Left hindlimb (tissue), 1 donor: ENCODE measurements around the gene BEST3.
"Not testable (repeated sequence)": the region's sequence is repeated elsewhere in the genome, so short reads cannot be mapped to it uniquely, and the experiment has no call there.

Experiments used
- DNase-seq: peaks from one replicate; pipeline ENCODE4 v3.0.0-alpha.2; 2018

BEST3 gene

DNA sequence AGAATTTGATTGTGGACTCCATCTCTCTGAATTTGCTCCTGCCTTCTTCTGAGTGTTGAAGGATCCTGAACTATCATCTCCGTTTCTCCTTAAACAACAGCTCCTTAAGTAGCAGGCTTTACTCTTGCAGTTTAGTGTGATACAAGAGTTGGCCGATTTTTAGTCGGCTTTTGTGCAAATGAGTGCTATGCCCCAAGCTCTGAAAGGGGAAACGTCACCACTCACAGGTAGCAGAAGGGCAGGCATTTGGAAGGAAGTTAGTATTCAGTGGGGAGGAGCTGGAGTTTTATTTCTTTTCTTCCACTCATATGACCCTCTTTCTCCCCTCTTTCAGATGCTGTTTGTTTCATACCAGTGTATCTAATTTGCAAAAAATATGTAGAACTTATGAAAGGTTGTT is 51.9 kb downstream of the BEST3 start:
- no peak for DNase-seq

DNA sequence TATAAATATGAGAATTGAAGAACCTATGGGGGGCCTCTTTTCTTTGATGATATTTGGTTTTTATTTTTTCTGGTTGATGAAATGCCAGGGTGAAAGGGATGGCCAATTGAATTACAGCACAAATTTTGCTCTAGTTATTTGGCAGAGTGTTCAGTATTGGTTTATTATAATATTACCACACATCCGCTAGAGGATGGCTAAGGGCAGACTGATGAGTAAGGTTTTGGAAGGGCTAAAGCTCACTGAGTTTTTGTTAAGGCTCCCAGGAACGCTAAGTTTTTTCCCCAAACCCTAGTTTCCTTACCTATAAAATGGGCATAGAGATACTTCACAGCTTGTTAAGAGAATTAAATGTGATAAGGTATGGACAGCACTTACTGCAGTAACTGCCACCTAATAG is 54.1 kb downstream of the BEST3 start:
- DNase-seq, result no peak

DNA sequence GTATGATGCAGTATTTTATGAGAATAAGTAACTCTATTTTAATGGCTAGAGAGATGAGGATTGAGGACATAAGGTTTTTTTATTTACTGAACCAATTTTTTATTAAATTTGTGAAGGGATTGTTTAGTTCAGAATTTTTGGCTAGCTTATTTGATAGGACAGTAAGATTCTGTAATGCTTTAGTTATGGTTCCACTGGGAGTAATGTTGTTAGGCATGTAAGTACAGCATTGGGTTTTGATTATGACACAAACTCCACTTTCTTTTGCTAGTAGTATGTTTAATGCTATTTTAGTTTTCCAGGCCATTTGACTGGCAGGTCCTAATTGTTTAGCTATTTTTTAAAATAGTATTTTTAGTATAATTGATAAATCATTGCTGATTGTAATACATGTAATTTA is 54.6 kb downstream of the BEST3 start:
- DNase-seq, result no peak

DNA sequence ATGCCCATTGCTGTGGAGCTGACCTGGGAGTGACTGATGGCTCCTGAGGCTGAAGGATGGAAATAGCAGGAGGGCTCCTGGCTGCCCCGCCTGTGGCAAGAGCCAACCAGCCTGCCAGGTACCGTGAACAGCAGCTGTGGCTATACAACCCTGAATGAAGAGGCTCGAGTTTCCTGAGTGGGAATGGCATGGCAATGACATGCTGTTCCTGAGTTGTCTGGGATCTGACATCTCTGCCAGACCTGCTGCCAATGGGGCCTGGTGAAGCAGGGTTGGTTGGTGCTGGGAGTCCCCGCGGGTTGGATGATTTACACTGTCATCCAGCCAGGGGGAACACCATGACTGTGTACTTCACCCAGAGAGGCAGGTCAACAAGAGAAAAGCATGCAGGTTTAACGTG is 56.6 kb downstream of the BEST3 start:
- no peak for DNase-seq

DNA sequence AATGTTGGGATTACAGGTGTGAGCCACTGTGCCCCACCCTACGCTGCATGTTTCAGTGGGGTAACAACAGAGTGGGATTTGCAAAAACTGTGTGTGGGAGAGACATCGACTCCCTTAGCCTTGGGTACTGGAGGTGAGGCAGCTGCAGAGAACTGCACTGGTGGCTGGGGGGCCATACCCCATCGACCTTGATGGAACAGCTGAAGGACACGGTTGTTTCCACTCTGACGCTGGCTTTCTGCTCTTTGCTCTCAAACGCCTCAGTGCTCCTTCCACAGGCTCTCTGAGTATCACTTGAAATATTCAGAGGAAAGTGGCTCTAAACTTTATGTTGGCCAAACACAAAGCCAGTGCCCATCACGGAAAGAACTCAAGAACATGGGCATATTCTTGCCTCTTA is 57.6 kb downstream of the BEST3 start:
- no peak for DNase-seq

DNA sequence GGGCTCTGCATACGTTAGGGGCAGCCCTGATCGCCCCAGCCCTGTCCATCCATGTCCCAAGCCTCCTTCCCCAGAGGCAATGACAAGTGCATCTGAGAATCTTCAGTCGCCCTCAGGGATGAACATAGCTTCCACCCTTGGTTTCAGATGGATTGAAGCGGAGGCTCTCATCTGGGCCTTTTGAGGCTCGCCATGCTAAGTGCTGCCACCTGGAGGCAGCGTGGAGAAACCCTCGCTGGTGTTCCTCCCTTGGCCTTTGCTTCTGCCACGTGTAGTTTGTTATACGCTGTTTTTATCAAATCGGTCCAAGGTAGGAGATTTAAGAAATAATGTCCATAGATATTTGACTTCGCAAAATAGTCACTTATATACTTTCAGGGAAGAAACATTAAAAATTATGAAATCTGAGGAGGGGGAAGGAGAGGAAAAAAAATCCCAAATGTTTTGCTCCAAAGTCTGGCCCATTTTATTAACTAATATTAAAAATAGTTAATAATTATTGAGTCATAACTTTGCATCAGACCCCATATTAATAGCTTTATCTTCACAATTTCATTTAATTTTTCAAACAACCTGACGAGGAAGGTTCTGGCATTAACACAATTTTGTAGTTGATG is 59.6 kb downstream of the BEST3 start:
- peak; percentile 48 for DNase-seq

DNA sequence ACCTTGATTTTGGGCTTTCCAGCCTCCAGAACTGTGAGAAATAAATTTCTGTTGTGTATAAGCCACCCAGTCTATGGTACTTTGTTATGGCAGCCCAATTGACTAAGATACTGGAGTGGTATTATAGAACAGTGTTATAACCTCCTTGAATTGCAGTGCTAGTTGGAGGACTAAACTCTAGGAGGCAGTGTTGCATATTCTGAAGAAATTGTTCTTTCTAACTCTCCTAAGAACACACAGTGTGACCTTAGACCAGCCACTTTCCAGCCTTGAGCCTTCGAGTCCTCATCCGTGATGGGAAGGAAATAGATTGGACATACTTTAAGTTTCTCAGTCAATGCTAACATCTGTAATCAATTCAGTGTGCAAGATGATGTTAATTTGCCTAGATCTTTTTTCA is 66.0 kb downstream of the BEST3 start:
- no peak for DNase-seq

DNA sequence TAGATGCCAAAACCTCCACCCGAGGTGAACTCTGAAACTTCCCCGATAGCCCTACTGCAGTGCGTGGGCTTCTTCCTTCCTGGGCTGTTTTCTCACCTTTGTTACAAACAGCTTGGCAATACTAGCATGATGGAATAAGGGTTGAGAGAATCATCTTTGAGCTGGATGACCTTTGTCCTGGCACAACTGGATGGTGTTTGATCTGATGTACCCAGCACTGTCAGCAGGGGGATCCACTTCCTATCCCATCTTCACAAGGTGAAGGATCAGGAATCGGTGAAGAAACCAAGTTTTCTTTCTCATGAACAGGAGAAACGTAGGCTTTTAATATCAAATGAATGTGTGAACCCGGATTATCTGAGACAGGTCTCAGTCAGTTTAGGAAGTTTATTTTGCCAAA is 68.9 kb downstream of the BEST3 start:
- no peak for DNase-seq

DNA sequence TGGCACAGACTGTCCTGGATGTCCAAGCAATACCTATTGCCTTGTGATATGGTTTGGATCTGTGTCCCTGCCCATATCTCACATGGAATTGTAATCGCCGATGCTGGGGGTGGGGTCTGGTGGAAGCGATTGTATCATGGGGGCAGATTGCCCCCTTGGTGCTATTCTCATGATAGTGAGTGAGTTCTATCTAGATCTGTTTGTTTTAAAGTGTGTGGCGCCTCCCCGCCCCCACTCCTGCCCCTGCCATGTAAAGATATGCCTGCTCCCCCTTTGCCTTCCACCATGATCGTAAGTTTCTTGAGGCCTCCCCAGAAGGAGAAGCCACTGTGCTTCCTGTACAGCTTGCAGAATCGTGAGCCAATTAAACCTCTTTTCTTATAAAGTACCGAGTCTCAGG is 71.6 kb downstream of the BEST3 start:
- DNase-seq, result no peak

DNA sequence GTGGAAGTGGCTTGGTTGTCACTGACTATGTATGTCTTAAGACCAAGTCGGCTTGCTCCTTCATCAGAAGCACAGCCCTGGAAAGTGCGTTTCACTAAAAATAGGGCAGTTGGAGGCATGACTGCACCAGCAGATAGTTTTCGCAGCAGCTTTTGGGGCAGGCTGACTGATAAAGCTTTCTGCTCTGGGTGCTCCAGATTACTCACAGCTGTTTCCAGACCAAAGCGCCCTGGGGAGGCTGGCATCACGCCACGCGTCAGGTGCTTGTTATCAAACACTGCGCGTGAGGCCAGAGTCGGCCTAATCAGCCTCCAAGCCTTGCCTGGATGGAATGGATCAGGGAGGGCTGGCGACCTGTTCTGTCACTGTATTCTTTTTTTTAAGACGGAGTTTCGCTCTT is 75.1 kb downstream of the BEST3 start:
- DNase-seq, result no peak

DNA sequence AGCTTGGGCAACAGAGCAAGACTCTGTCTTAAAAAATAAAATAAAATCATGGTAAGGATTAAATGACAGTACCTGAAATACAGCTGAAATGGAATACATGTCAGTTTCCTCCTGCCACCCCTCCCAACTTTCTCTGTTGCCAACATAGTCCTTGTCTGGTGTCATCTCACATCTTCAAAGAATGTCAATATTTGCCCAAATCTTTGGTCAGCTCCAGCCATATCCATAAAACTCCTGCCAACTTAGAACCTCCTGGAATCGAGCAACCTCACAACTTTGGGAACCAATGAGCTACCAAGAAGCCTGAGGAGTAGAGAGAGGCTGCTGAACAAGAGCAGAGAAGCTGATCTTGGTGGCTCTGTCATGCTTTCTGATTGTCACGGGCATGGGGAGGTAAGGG is 77.6 kb downstream of the BEST3 start:
- no peak for DNase-seq

DNA sequence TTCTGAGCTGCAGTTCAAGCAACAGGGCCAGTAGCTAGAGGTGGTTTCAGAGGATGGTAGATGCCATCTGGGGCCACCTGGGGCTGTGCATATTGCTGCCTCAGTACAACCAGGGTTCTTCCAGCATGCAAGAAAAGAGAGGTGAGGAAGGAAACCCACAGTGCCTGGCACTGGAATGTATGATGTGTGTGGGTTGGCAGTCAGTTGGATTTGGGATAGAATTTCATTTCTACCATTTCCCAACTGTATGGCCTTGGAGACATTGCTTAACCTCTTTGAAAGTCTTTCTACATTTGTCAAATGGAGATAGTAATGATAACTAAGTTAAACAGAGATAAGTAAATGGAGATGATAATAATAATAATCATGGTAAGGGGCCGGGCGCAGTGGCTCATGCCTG is 78.2 kb downstream of the BEST3 start:
- DNase-seq, result no peak

DNA sequence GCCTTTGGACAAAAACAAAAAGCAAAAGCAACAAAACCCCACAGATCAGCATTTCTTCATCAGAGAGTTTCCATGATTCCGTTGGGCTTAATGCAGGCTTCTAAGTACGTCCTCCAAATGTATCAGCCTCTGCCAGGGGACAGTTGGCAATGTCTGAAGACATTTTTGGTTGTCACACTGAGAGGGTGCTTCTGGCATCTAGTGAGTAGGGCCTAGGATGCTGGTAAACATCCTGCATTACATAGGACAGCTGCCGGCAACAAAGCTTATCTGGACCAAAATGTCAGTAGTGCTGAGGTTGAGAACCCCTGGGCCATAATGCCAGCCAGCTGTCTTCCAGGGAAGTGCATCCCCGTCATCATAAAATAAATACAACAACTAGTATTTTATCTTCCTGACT is 79.0 kb downstream of the BEST3 start:
- no peak for DNase-seq

DNA sequence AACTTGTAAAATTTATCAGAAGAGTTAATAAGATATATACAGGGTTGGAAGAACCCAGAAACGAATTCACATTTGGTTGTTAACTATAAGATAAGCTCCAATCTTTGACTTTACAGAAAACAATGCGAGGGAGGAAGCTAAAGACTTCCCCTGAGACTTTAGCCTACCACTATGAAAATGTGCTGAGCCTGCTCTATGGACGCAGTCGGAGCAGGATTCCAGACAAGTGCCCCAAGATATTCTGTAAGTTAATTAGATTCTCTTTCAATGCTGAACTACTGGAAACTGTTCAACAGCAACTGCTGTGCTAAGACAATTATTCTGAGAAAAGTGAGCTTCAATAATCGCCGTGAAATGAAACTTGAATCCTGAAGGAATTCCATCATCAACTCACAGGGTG is 80.1 kb downstream of the BEST3 start:
- DNase-seq, result no peak

DNA sequence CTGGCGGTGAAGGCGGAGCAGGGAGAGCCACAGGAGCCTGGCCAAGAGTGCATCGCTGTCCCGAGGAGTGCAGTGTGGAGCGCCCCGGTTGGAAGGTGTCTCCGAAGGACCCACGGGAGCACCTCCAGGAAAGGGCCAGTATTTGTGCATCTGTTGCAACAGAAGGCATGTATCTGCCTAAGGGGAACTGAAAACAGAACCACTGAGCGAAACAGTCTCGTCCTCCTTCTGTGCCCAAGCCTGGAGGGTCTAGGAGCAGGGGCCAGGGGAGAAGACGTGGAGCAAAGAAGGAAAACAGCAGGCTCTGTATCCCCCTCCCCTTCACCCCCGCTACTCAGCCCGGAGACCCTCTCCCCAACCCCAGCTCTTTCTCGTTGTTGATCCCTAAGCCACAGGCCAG is 83.1 kb downstream of the BEST3 start:
- no peak for DNase-seq

DNA sequence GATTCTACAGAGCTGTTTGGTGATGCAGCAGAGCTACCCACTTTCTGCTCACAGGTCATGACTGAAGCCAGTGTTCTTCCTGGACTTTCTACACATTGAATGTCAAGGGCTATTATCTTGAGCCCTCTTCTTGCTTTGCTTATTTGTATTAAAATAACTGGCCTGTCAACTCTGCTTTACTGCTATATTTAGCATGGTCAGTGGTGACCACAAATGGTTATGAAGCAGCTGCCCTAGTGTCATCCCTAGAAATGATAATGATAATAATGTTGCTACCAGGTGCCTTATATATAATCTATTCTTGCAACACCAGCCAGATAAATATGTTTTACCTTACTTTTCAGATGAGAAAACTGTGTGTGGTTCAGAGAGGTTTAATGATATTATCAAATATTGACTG is 85.8 kb downstream of the BEST3 start:
- DNase-seq, result no peak

DNA sequence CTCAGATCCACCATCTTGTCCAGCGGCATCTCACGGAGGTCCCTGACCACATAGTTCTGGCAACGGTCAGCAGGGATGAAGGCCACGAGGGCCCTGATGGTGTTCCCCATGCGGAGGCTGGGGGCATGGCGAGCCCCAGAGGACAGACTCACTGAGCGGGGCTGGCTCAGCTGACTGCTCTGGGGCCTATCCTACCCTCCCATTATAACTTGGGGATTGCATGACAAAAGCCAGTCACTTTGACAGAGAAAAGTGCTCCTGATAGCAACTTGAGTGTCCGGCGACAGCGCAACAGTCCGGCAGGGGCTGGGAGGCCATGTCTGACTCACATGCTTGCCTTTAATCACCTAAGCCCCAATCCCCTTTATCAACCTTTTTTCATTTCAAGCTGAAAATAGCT is 88.4 kb downstream of the BEST3 start, which contains the start of gene LRRC10:
Gene LRRC10 (minus strand): TSS at position 179 of the 400 bp plus-strand sequence. CDS start 69 bp downstream, at position 110.
- no peak for DNase-seq

DNA sequence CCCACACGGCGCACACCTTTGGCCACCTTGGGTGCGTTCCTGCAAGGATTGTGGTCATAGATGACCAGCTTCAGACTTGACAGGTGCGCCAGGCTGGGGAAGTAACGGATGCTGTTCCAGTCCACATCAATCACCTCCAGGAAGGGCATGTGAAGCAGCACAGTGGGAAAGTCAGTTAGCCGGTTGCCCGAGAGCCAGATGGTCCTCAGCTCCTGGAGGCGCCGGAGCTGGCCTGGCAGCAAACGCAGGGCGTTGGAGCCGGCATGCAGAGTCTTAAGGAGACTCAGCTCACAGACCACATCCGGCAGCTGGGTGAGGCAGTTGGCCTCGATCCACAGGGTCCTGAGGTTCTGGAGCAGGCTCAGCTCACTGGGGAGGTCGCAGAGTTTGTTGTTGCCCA is 89.0 kb downstream of the BEST3 start:
- no peak for DNase-seq

DNA sequence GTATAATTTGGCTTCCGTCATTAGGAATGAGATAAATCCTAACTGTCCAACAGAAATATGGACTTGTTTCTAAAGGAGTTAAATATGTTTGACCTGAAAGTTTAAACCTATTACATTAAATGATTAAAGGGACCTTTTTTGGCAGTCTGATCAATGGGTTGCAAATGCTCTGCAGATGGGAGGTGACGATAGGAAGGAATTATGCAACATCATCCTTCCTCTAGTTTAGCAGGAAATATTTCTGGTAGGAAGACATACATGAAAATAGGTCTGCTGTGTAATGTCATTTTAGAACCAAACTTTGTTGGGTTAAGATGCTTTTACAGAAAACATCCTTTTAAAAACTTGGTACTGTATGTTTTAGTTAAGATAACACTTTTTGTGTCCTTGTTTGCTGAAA is 91.0 kb downstream of the BEST3 start:
- no peak for DNase-seq

DNA sequence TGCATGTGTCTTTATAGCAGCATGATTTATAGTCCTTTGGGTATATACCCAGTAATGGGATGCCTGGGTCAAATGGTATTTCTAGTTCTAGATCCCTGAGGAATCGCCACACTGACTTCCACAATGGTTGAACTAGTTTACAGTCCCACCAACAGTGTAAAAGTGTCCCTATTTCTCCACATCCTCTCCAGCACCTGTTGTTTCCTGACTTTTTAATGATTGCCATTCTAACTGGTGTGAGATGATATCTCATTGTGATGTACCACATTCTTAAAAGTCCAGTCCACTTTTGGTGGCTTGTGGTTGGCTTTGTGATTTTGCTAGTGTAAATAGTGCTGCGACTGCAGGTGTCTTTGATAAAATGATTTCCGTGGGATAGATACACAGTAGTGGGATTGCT is 94.8 kb downstream of the BEST3 start:
- not testable (repeated sequence) for DNase-seq
